Spleen (tissue), 11 donors: ENCODE measurements around the gene YPEL1. TPM values are rescaled to one million over a fixed set of nuclear protein-coding genes. Genes with fewer than 3 reads are reported as not detected.

Source experiments
- DNase-seq: peaks from one replicate; pipeline ENCODE4 v3.0.0-alpha.2; 2020
- H3K27ac ChIP-seq, 8 donors: fragments of 200-600 bp; sonication (generic) in 7 of 8; 1 replicate in 4 of 8; 2 replicates in 4 of 8; pipeline versions ENCODE4 v1.5.0 to v1.8.0; 2016 to 2021; ENCODE audit warnings: inconsistent platforms in 4 of 8, mild to moderate bottlenecking in 4 of 8, moderate library complexity in 1 of 8
- H3K27me3 ChIP-seq, 7 donors: fragments of 200-600 bp; sonication (generic) in 6 of 7; replicated peaks in 1 of 7; 1 replicate in 4 of 7; 2 replicates in 3 of 7; pipeline versions ENCODE4 v1.5.0 to v1.8.0; 2016 to 2021; ENCODE audit warnings: inconsistent platforms in 3 of 7, mild to moderate bottlenecking in 1 of 7
- H3K36me3 ChIP-seq, 6 donors: fragments of 200-600 bp; sonication (generic) in 5 of 6; 1 replicate in 4 of 6; 2 replicates in 2 of 6; pipeline versions ENCODE4 v1.5.0 to v1.8.0; 2016 to 2021; ENCODE audit warnings: inconsistent platforms in 2 of 6
- H3K4me1 ChIP-seq, 6 donors: fragments of 200-600 bp; sonication (generic) in 5 of 6; 1 replicate in 3 of 6; 2 replicates in 3 of 6; pipeline versions ENCODE4 v1.5.0 to v1.8.0; 2016 to 2021; ENCODE audit warnings: inconsistent platforms in 3 of 6
- H3K4me3 ChIP-seq, 8 donors: fragments of 200-600 bp; sonication (generic) in 7 of 8; 1 replicate in 4 of 8; 2 replicates in 4 of 8; pipeline versions ENCODE4 v1.5.0 to v1.8.0; 2016 to 2021; ENCODE audit warnings: inconsistent platforms in 4 of 8, mild to moderate bottlenecking in 4 of 8, moderate library complexity in 2 of 8
- H3K9me3 ChIP-seq, 8 donors: fragments of 200-600 bp; sonication (generic) in 7 of 8; 1 replicate in 4 of 8; 2 replicates in 4 of 8; pipeline versions ENCODE4 v1.5.0 to v1.8.0; 2016 to 2021; ENCODE audit warnings: inconsistent platforms in 4 of 8
- POLR2A ChIP-seq, 3 donors: fragments of 450-650 bp; IDR thresholded peaks; one replicate each; pipeline ENCODE4 v1.5.1; 2017; ENCODE audit warnings: antibody characterized with exemption in 3 of 3, mild to moderate bottlenecking in 1 of 3
- POLR2AphosphoS5 ChIP-seq, 3 donors: sonication (generic); formaldehyde crosslinking; IDR thresholded peaks; one replicate each; pipeline ENCODE4 v1.5.1; 2017; ENCODE audit warnings: antibody characterized with exemption in 3 of 3
- WGBS, 5 donors: extraction: QIAGEN DNeasy Blood & Tissue Kit in 3 of 5; methylation state at CpG; one replicate each; pipeline versions ENCODE4 v1.1.5 to v1.1.7; 2013 to 2018; 5-methylcytosine and 5-hydroxymethylcytosine counted together
- intact Hi-C: fragments of 100-400 bp; cut with DNase I; formaldehyde crosslinking; loops from one replicate; pipeline ENCODE4 v1.15.0; 2023; ENCODE audit warnings: low total_unique reads
- polyA plus RNA-seq, 3 donors: library from polyadenylated mRNA; stranded (reverse); fragments of 200-250 nt; gene quantifications; one replicate each; pipeline ENCODE4 v1.2.1, GENCODE V29; 2013
- total RNA-seq, 7 donors: library from RNA; depleted of rRNA in 3 of 7; stranded (reverse); fragments of >200 nt in 3 of 7; fragmentation: NEBNext Ultra II Directional in 4 of 7; extraction: Animal tissue kit (Norgen Biotek cat#: 25700) in 4 of 7; gene quantifications; one replicate each; pipeline versions ENCODE4 v1.1.0 to v1.2.1, GENCODE V29; 2016 to 2021
- TF ChIP-seq, protein P1 (sequence below), 11 experiments: fragments of 200-600 bp in 7 of 11; fragments of 450-650 bp in 4 of 11; sonication (generic) in 4 of 11; IDR thresholded peaks in 8 of 11; conservative IDR thresholded peaks in 3 of 11; 1 replicate in 7 of 11; 2 replicates in 4 of 11; pipeline versions ENCODE4 v1.4.0 to v1.8.0; 2016 to 2021; ENCODE audit warnings: antibody characterized with exemption in 11 of 11, inconsistent platforms in 4 of 11, mild to moderate bottlenecking in 1 of 11
- donor health status: healthy with polysubstance abuse.
- donor health status: DM: no; HTN: no; CAD: no; lungs with moderate emphysema.
- donor health status: DM: no; HTN: no; CAD: no.
- donor health status: Bipolar disorder and iron deficiency.
- donor health status: healthy.
- donor health status: DM: no; HTN: no; CAD: no.
- donor health status: DM: yes; HTN: yes; CAD: no.

The YPEL1 gene
- total and polyA plus RNA-seq, 10 donors, result 4.8 to 21.3 (median 11.0) TPM

GRCh38 chr22:21741790-21742189 lies 6.2 kb upstream of the YPEL1 start:
- peaks cover 0 to 6% (median 0%) of the 10 kb centered on the region in 6 donors for H3K4me1 ChIP-seq
- no peak for DNase-seq
- H3K9me3 ChIP-seq, result no peaks in the 10 kb centered on the region
- no peaks in the 10 kb centered on the region for H3K27me3 ChIP-seq
- WGBS, 5 donors, result 85 to 92% (median 89%) methylated on average over 5 to 6 of the region's 6 CpGs
- H3K36me3 ChIP-seq, result no peaks in the 10 kb centered on the region
- H3K4me3 ChIP-seq, result no peak overlapping the region
- no peak for TF ChIP-seq POLR2AphosphoS5 (IDR thresholded peaks at IDR 0.05)
- TF ChIP-seq, protein P1, sequence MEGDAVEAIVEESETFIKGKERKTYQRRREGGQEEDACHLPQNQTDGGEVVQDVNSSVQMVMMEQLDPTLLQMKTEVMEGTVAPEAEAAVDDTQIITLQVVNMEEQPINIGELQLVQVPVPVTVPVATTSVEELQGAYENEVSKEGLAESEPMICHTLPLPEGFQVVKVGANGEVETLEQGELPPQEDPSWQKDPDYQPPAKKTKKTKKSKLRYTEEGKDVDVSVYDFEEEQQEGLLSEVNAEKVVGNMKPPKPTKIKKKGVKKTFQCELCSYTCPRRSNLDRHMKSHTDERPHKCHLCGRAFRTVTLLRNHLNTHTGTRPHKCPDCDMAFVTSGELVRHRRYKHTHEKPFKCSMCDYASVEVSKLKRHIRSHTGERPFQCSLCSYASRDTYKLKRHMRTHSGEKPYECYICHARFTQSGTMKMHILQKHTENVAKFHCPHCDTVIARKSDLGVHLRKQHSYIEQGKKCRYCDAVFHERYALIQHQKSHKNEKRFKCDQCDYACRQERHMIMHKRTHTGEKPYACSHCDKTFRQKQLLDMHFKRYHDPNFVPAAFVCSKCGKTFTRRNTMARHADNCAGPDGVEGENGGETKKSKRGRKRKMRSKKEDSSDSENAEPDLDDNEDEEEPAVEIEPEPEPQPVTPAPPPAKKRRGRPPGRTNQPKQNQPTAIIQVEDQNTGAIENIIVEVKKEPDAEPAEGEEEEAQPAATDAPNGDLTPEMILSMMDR (IDR thresholded peaks at IDR 0.05 in 8 of 11, conservative IDR thresholded peaks at IDR 0.05 in 3 of 11), result no peak
- H3K27ac ChIP-seq, result no peak overlapping the region
- intact Hi-C loops, result no loop called here

GRCh38 chr22:21741059-21741458 lies 5.5 kb upstream of the YPEL1 start:
- WGBS, 5 donors, result 84 to 94% (median 89%) methylated on average over 10 of the region's 10 CpGs

DNA sequence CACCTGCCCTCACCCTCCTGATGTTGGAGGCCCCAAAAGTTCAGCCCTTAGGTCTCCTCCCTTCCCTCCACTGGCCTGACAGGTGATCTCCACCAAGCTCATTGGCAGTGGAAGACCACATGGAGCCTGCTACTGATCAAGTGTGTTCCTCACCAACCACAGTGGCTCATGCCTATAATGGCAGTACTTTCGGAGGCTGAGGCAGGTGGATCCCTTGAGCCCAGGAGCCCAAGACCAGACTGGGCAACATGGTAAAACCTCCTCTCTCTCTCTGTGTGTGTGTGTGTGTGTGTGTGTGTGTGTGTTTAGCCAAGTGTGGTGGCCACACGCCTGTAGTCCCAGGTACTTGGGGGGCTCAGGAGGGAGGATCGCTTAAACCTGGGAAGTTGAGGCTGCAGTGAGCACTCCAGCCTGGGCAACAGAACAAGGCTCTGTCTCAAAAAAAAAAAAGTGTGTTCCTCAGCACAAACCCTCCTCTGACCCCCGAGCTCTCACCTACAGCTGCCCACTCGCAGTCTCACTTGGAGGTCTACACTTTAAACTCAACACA lies 4.3 kb upstream of the YPEL1 start:
- no peaks in the 10 kb centered on the region for H3K27me3 ChIP-seq
- DNase-seq, result no peak
- 88 to 96% (median 95%) methylated on average over 5 of the region's 5 CpGs for WGBS, 5 donors
- H3K27ac ChIP-seq, result no peak overlapping the region
- no peak overlapping the region for H3K4me3 ChIP-seq
- peaks cover under 1 to 19% (median 9%) of the 10 kb centered on the region in 6 donors for H3K4me1 ChIP-seq
- intact Hi-C loops, result no loop called here
- TF ChIP-seq, protein P1 (IDR thresholded peaks at IDR 0.05 in 8 of 11, conservative IDR thresholded peaks at IDR 0.05 in 3 of 11), result no peak
- no peak for TF ChIP-seq POLR2AphosphoS5 (IDR thresholded peaks at IDR 0.05)
- TF ChIP-seq POLR2A (IDR thresholded peaks at IDR 0.05), result no peak
- H3K9me3 ChIP-seq, result no peaks in the 10 kb centered on the region
- no peaks in the 10 kb centered on the region for H3K36me3 ChIP-seq

More at GRCh38 chr22:21741059-21741458, 5.5 kb upstream of the YPEL1 start:
- Histone ChIP-seq H3K4me1 (peaks cover 0 to 14% (median 5%) of the 10 kb centered on the region in 6 donors), H3K9me3 (no peaks in the 10 kb centered on the region), H3K4me3 (no peak overlapping the region), H3K36me3 (no peaks in the 10 kb centered on the region), H3K27me3 (no peaks in the 10 kb centered on the region), H3K27ac (no peak overlapping the region)
- intact Hi-C loops, result no loop called here
- DNase-seq, result no peak
- TF ChIP-seq, protein P1 (IDR thresholded peaks at IDR 0.05 in 8 of 11, conservative IDR thresholded peaks at IDR 0.05 in 3 of 11), result no peak
- TF ChIP-seq POLR2A (IDR thresholded peaks at IDR 0.05), result no peak
- TF ChIP-seq POLR2AphosphoS5 (IDR thresholded peaks at IDR 0.05), result peak in 1 of 3 donors; percentile 31

DNA sequence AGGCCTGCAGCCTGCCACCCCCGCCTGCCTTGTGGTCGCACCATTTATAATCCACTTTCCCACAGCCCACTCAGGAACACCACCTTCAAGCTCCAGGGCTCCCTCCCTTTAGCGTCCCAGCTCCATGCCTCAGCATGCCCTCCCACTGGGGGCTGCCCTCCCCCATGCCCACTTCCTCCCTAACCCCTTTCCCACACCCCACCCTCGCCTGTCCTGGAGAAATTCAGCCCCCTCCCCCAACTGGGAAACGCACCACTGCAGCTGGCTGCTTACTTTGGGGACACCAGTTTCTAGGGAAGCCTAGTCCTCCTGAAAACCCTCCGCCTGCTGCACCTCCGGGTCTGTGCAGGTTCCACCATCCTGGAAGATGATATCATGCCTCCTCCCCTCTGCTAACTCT lies 3.4 kb upstream of the YPEL1 start:
- 44 to 62% (median 50%) methylated on average over 7 of the region's 7 CpGs for WGBS, 5 donors
- no peak overlapping the region for H3K27ac ChIP-seq
- H3K27me3 ChIP-seq, result no peaks in the 10 kb centered on the region
- DNase-seq, result no peak
- intact Hi-C loops, result no loop called here
- H3K36me3 ChIP-seq, result no peaks in the 10 kb centered on the region
- H3K4me1 ChIP-seq, result peaks cover 9 to 29% (median 19%) of the 10 kb centered on the region in 6 donors
- TF ChIP-seq POLR2A (IDR thresholded peaks at IDR 0.05) (no peak), POLR2AphosphoS5 (IDR thresholded peaks at IDR 0.05) (no peak)
- TF ChIP-seq, protein P1 (IDR thresholded peaks at IDR 0.05 in 8 of 11, conservative IDR thresholded peaks at IDR 0.05 in 3 of 11), result no peak
- H3K4me3 ChIP-seq, result no peak overlapping the region
- no peaks in the 10 kb centered on the region for H3K9me3 ChIP-seq
